HCT116 (cell line): ENCODE data around the gene RNF126. TPM values are rescaled to one million over a fixed set of nuclear protein-coding genes. Genes with fewer than 3 reads are reported as not detected.

Experiments
- ATAC-seq: fragments of 200-7000 bp; cut with Tn5 transposase; 2 replicates; pipeline ENCODE4 v1.9.1; 2020; ENCODE audit warnings: mild to moderate bottlenecking, moderate library complexity
- BruUV-seq: library from RNA; stranded (reverse); fragments of 400-500 nt; replicated peaks from 2 replicates; lab custom pipeline; 2021; lab: Mats Ljungman, UMichigan
- CTCF ChIA-PET: fragments of 300-600 bp; sonication (Branson Sonifier 250); formaldehyde crosslinking; loops from one replicate; lab custom pipeline; 2021; ENCODE audit warnings: antibody characterized with exemption; lab: Charles Lee
- POLR2A ChIA-PET: fragments of 300-600, 350-600 bp; sonication (Branson Sonifier 250); formaldehyde crosslinking; loops from one replicate; lab custom pipeline; 2021; ENCODE audit warnings: antibody characterized with exemption; lab: Charles Lee
- RAD21 ChIA-PET, 2 experiments: fragments of 300-600 bp; sonication (Branson Sonifier 250); formaldehyde crosslinking; loops; one replicate each; lab custom pipeline; 2023; ENCODE audit warnings: low total read pairs in 2 of 2; ENCODE audit not compliant: uncharacterized antibody in 2 of 2, unreplicated experiment in 2 of 2, low non-redundant PET in 1 of 2; lab: Charles Lee
- DNase-seq: peaks from one replicate; pipeline ENCODE4 v3.0.0-alpha.2; 2010; ENCODE audit warnings: low read depth, low spot score
- H2AFZ ChIP-seq: fragments of 200-600 bp; shearing (Covaris generic), sonication (generic); 2 replicates; pipeline ENCODE4 v1.6.1; 2017; ENCODE audit warnings: low read depth, mixed run types, mixed read lengths, antibody characterized with exemption, low read length; ENCODE audit not compliant: poor library complexity, severe bottlenecking
- H3K27ac ChIP-seq: 2 replicates; pipeline ENCODE4 v1.5.1; 2012; ENCODE audit warnings: low read depth, low read length
- H3K27me3 ChIP-seq: fragments of 200-600 bp; sonication (generic); 2 replicates; pipeline ENCODE4 v1.6.1; 2016; ENCODE audit warnings: mixed run types, low read length, mixed read lengths; ENCODE audit not compliant: insufficient read depth
- H3K36me3 ChIP-seq, 2 experiments: fragments of 200-500 bp in 1 of 2; fragments of 200-600 bp in 1 of 2; sonication (Bioruptor generic) in 1 of 2; sonication (generic) in 1 of 2; 2 replicates each; pipeline versions ENCODE4 v1.5.1 to v1.6.1; 2014 to 2016; ENCODE audit warnings: low read length in 2 of 2, inconsistent platforms in 1 of 2, mixed read lengths in 1 of 2, mixed run types in 1 of 2; ENCODE audit not compliant: insufficient read depth in 2 of 2, control insufficient read depth in 1 of 2
- H3K4me1 ChIP-seq, 2 experiments: fragments of 200-600 bp in 1 of 2; sonication (generic) in 1 of 2; 2 replicates each; pipeline versions ENCODE4 v1.5.1 to v1.6.1; 2012 to 2017; ENCODE audit warnings: low read length in 2 of 2, inconsistent platforms in 1 of 2, mild to moderate bottlenecking in 1 of 2, mixed read lengths in 1 of 2, mixed run types in 1 of 2, moderate library complexity in 1 of 2; ENCODE audit not compliant: insufficient read depth in 2 of 2, control insufficient read depth in 1 of 2
- H3K4me2 ChIP-seq: fragments of 200-600 bp; sonication (generic); 2 replicates; pipeline ENCODE4 v1.6.1; 2017; ENCODE audit warnings: mixed run types, low read length, mixed read lengths
- H3K4me3 ChIP-seq, 2 experiments: fragments of 200-600 bp in 1 of 2; sonication (generic) in 1 of 2; replicated peaks in 1 of 2; 2 replicates each; pipeline ENCODE4 v1.5.1; 2011 to 2016; ENCODE audit warnings: low read length in 2 of 2, control low read depth in 1 of 2, low read depth in 1 of 2, mild to moderate bottlenecking in 1 of 2, mixed read lengths in 1 of 2, mixed run types in 1 of 2
- H3K79me2 ChIP-seq: fragments of 200-600 bp; sonication (generic); 2 replicates; pipeline ENCODE4 v1.6.1; 2017; ENCODE audit warnings: mild to moderate bottlenecking, mixed run types, low read length, moderate library complexity, mixed read lengths; ENCODE audit not compliant: insufficient read depth
- H3K9ac ChIP-seq: fragments of 200-600 bp; sonication (generic); 2 replicates; pipeline ENCODE4 v1.6.1; 2016; ENCODE audit warnings: low read length, mixed read lengths
- H3K9me2 ChIP-seq: fragments of 200-600 bp; sonication (generic), shearing (Covaris generic); 2 replicates; pipeline ENCODE4 v1.6.1; 2017; ENCODE audit warnings: mixed run types, mild to moderate bottlenecking, moderate library complexity; ENCODE audit not compliant: insufficient read depth
- H3K9me3 ChIP-seq, 2 experiments: fragments of 200-500 bp in 1 of 2; fragments of 200-600 bp in 1 of 2; sonication (Bioruptor generic) in 1 of 2; sonication (generic) in 1 of 2; 2 replicates each; pipeline ENCODE4 v1.6.1; 2014 to 2017; ENCODE audit warnings: low read length in 2 of 2, mixed read lengths in 2 of 2, inconsistent platforms in 1 of 2, low read depth in 1 of 2, mild to moderate bottlenecking in 1 of 2, mixed run types in 1 of 2, moderate library complexity in 1 of 2; ENCODE audit not compliant: control insufficient read depth in 1 of 2, insufficient read depth in 1 of 2
- H4K20me1 ChIP-seq: fragments of 200-600 bp; sonication (generic), shearing (Covaris generic); 2 replicates; pipeline ENCODE4 v1.6.1; 2017; ENCODE audit warnings: mixed run types, mild to moderate bottlenecking, moderate library complexity; ENCODE audit not compliant: insufficient read depth
- ATF3 ChIP-seq: IDR thresholded peaks from 2 replicates; pipeline ENCODE4 v1.6.1; 2012
- CBX3 ChIP-seq: IDR thresholded peaks from 2 replicates; pipeline ENCODE4 v1.6.1; 2012; ENCODE audit warnings: low read depth
- CTCF ChIP-seq, 3 experiments: fragments of 200-600 bp in 1 of 3; sonication (generic) in 1 of 3; IDR thresholded peaks in 2 of 3; conservative IDR thresholded peaks in 1 of 3; 2 replicates each; pipeline ENCODE4 v1.5.1; 2012 to 2017; ENCODE audit warnings: low read depth in 2 of 3, low read length in 2 of 3, antibody characterized with exemption in 1 of 3, borderline replicate concordance in 1 of 3, control low read depth in 1 of 3, mild to moderate bottlenecking in 1 of 3, mixed read lengths in 1 of 3, mixed run types in 1 of 3, moderate library complexity in 1 of 3; ENCODE audit not compliant: insufficient read depth in 1 of 3
- EGR1 ChIP-seq: IDR thresholded peaks from 2 replicates; pipeline ENCODE4 v1.6.1; 2012; ENCODE audit warnings: low read depth
- ELF1 ChIP-seq: IDR thresholded peaks from 2 replicates; pipeline ENCODE4 v1.6.1; 2012; ENCODE audit warnings: low read depth, borderline replicate concordance
- EZH2phosphoT487 ChIP-seq: fragments of 200-600 bp; IDR thresholded peaks from 2 replicates; pipeline ENCODE4 v1.6.1; 2018; ENCODE audit warnings: antibody characterized with exemption, borderline replicate concordance
- JUND ChIP-seq: IDR thresholded peaks from 2 replicates; pipeline ENCODE4 v1.6.1; 2012
- MAX ChIP-seq: IDR thresholded peaks from 2 replicates; pipeline ENCODE4 v1.6.1; 2012
- POLR2A ChIP-seq: IDR thresholded peaks from 2 replicates; pipeline ENCODE4 v1.7.0; 2011; ENCODE audit warnings: borderline replicate concordance; ENCODE audit not compliant: insufficient read depth, insufficient read length; ENCODE audit errors: extremely low read depth
- SP1 ChIP-seq: IDR thresholded peaks from 2 replicates; pipeline ENCODE4 v1.6.1; 2012; ENCODE audit warnings: low read depth
- SRF ChIP-seq: IDR thresholded peaks from 2 replicates; pipeline ENCODE4 v1.6.1; 2012; ENCODE audit warnings: low read depth
- TCF7L2 ChIP-seq: IDR thresholded peaks from 2 replicates; pipeline ENCODE4 v1.7.0; 2011; ENCODE audit warnings: borderline replicate concordance, inconsistent platforms; ENCODE audit not compliant: insufficient read depth, insufficient read length; ENCODE audit errors: extremely low read depth
- ZFX ChIP-seq: fragments of 450-650 bp; IDR thresholded peaks from 2 replicates; pipeline ENCODE4 v1.6.1; 2017
- ZNF274 ChIP-seq: fragments of 200-500 bp; sonication (Bioruptor generic); IDR thresholded peaks from 2 replicates; pipeline ENCODE4 v1.6.1; 2014; ENCODE audit warnings: mild to moderate bottlenecking, low read depth, low read length, inconsistent platforms
- intact Hi-C: fragments of 100-400 bp; cut with micrococcal nuclease; formaldehyde crosslinking; loops from 2 replicates; pipeline ENCODE4 v1.10.0; 2022
- total RNA-seq: library from RNA; stranded (reverse); gene quantifications from one replicate; pipeline ENCODE4 v1.2.1, GENCODE V29; 2021; ENCODE audit not compliant: unreplicated experiment

Gene RNF126
- total RNA-seq, 1 experiment from 2014 or later = 93.8 TPM

GRCh38 chr19:618674-619285 lies 44.2 kb downstream of the RNF126 start:
- no peaks in the 10 kb centered on the region for H3K9me3 ChIP-seq
- H3K79me2 ChIP-seq = no peaks in the 10 kb centered on the region
- no peaks in the 10 kb centered on the region for H4K20me1 ChIP-seq
- ChIA-PET POLR2A (no interaction called here), RAD21 (no interaction called here), CTCF (no interaction called here)
- no peak overlapping the region for H3K4me2 ChIP-seq
- no peak for TF ChIP-seq MAX
- TF ChIP-seq SRF = no peak
- no peak overlapping the region for H3K27ac ChIP-seq
- DNase-seq = no peak
- H2AFZ ChIP-seq = no peak overlapping the region
- no peak for ATAC-seq
- no peaks in the 10 kb centered on the region for H3K9me2 ChIP-seq
- peaks cover 0 to 4% of the 10 kb centered on the region in 2 experiments; a peak in 2 of 4 replicates for H3K4me1 ChIP-seq
- no peak overlapping the region for H3K9ac ChIP-seq
- peaks cover 0 to 44% of the 10 kb centered on the region in 2 experiments; a peak in 2 of 4 replicates for H3K36me3 ChIP-seq
- no peak overlapping the region for H3K4me3 ChIP-seq
- intact Hi-C loops = no loop called here
- H3K27me3 ChIP-seq = no peaks in the 10 kb centered on the region
- no TSS peak for BruUV-seq

GRCh38 chr19:618247-618619 lies 44.8 kb downstream of the RNF126 start:
- no peak overlapping the region for H3K4me2 ChIP-seq
- no peak overlapping the region for H2AFZ ChIP-seq
- ChIA-PET RAD21 (no interaction called here), CTCF (no interaction called here), POLR2A (no interaction called here)
- H3K9me2 ChIP-seq = no peaks in the 10 kb centered on the region
- no peak overlapping the region for H3K27ac ChIP-seq
- TSS peak; percentile 36 for BruUV-seq
- ATAC-seq (no peak), DNase-seq (no peak)
- peaks cover 0 to 41% of the 10 kb centered on the region in 2 experiments; a peak in 2 of 4 replicates for H3K36me3 ChIP-seq
- no peaks in the 10 kb centered on the region for H3K4me1 ChIP-seq
- no peak overlapping the region for H3K9ac ChIP-seq
- no peak overlapping the region for H3K4me3 ChIP-seq
- H3K9me3 ChIP-seq = no peaks in the 10 kb centered on the region
- no peaks in the 10 kb centered on the region for H4K20me1 ChIP-seq
- no peaks in the 10 kb centered on the region for H3K27me3 ChIP-seq
- intact Hi-C loops = no loop called here
- H3K79me2 ChIP-seq = no peaks in the 10 kb centered on the region
- TF ChIP-seq CBX3 (no peak), ZNF274 (no peak), ATF3 (no peak), MAX (no peak), CTCF (IDR thresholded peaks at IDR 0.05 in 2 of 3, conservative IDR thresholded peaks at IDR 0.05 in 1 of 3; ENCODE audit: borderline replicate concordance in 1 of 3, insufficient read depth in 1 of 3, low read depth in 2 of 3, low read length in 2 of 3) (no peak), ZFX (no peak), EZH2phosphoT487 (no peak), POLR2A (no peak), SRF (no peak), ELF1 (no peak), TCF7L2 (no peak), EGR1 (no peak), SP1 (no peak), JUND (no peak)
